ENCODE data around the gene U2SURP.
A peak's percentile ranks its signal among the peaks of the same experiment; 100 is the strongest.

The U2SURP gene

DNA sequence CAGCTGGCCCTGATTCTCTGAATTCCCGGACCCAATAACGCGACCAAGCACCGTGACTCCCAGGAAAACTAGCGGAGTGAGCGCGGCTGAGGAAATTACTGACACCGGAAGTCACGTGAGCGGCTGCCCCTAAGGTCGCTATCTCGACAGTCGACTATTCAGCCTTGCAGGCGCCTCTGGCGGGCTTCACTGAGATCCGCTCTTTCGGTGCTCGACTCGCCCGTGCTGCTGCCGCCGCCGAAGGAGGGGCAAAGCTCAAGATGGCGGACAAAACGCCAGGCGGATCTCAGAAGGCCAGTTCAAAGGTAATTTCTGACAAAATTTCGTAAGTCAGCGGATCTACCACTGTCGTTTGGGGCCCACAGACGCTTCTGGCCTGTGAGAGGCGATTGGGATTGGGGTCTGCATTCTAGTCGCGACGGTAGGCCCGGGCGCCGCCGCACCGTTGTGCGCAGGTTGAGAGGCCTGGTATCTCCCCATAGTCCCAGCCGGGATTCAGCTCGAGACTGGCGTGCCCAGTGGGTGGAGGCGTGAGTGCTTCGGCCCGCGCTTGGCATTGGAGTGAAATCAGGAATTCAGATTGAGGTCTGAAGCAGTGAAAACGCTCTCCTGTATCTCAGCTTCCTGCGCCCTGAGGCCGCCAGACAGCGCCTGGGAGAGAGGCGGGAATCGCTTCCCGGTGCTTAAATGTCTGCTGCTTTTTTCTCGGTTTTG lies at the start of gene U2SURP:
Gene U2SURP, plus strand, starts transcription at position 202 of the 714 bp plus-strand sequence. Its CDS starts 59 bp downstream, at position 261.
- DNase-seq (ENCODE audit: low spot score): peak; percentile 98

GRCh38 chr3:142951794-142952193 lies 49.6 kb upstream of the U2SURP start:
- no peak for DNase-seq (ENCODE audit: low spot score)

DNA sequence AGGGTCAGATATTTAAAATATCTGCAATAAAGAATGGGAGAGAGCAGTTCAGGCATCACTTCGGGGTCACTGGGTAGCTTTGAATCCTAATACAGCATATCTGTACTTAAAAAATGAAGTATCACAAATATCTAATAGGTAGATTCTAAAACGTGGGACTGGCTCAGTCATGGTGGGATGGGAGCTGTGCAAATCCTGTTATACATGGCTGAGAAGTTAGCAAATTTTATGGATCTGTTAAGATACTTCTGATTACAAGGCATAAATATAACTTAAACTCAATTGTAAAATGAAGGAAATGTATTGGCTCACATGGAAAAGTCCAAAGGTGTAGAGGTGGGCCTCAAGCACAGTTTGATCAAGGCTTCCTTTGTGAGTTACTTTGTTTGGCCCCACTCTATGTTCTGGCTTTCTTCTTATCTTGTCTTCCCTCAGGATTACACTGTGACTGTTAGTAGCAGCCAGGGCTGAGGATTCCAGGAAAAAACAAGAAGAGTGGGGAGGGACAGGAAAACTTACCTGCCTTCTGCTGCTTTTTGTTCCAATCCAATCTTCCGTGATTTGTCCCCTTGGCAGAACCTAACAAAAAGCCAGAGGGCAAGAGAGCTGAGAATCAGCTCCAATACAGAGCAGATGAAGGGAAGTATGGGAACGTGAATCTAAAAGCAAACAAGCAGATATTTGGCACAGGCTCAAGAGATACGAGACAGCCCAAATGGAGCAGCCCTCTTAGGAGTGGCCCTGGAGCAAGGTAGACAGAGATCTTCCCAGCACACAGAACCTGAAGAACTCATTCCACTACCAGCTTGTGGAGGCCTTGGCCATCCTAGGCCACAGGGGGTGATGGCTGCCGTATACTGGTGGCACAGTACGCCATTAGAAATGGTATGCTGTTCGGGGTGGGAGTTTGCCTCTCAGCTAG lies 48.8 kb upstream of the U2SURP start:
- no peak for DNase-seq (ENCODE audit: low spot score)

- DNase-seq (ENCODE audit: low spot score): no peak
Measured at GRCh38 chr3:142953443-142953842, 47.9 kb upstream of the U2SURP start.

GRCh38 chr3:142958707-142959106 lies 42.7 kb upstream of the U2SURP start:
- no peak for DNase-seq (ENCODE audit: low spot score)

DNA sequence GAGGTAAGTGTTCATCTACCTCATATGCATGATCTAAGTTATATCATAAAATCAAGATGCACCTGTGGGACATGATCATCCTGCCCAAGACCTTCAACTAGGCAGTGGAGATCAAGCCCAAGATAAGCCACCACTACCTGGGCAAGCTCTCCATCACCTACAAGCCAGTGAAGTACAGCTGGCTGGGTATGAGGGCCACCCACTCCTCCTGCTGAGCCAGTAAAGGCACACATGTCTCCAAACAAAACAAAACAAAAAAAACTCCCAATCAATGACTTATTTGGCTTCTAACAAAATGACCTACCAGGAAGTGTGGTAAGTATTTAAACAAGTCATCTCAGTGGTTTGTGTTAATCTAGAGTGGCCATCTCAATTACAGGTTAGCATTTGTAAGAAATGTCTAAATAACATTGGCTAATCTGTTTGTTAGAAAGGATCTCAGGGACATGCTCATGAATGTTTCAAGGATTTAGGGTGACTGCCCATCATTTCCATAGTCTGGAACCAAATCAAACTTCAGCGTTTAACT lies 41.0 kb upstream of the U2SURP start:
- no peak for DNase-seq (ENCODE audit: low spot score)

DNA sequence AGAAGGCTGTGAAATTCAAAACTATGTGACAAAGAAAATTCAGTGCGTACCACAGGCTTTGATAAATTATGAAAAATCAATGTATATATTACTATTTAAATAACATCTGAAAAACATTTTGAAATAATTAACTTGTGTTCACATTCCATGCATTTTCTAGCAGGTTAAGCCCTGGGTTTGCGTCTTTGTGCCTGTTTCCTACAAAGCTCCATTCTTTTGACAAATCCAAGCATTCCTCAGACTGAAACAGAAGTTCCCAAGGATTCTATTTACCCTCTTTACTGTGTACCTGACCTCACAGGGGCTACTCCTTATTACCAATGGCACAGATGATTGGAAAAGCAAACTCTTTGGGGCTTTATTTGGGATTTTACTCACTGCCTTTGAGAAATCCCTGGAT lies 39.8 kb upstream of the U2SURP start:
- DNase-seq (ENCODE audit: low spot score): no peak

- DNase-seq (ENCODE audit: low spot score): no peak
Measured at GRCh38 chr3:142962175-142962519, 39.2 kb upstream of the U2SURP start.

- no peak for DNase-seq (ENCODE audit: low spot score)
Measured at GRCh38 chr3:142962520-142963233, 38.7 kb upstream of the U2SURP start.

DNA sequence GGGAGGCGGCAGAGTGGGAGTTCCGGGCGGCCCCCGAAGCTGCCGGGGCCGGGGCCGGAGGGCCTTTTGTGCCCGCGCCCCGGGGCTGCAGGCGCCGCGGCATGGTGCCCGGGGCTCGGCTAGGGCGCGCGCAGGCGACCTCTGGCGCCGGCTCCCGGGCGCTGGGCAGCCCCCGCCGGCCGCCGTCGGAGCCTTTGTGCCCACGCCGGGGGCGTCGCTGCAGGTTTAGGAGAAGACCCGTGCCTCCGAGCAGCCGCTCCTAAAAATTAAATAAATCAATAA lies 38.2 kb upstream of the U2SURP start:
- DNase-seq (ENCODE audit: low spot score): no peak

- no peak for DNase-seq (ENCODE audit: low spot score)
Measured at GRCh38 chr3:142963516-142964448, 37.6 kb upstream of the U2SURP start, which contains the start of gene PAQR9. PAQR9 (minus strand) TSS chr3:142963674; CDS start chr3:142963336, 338 bp downstream.

DNA sequence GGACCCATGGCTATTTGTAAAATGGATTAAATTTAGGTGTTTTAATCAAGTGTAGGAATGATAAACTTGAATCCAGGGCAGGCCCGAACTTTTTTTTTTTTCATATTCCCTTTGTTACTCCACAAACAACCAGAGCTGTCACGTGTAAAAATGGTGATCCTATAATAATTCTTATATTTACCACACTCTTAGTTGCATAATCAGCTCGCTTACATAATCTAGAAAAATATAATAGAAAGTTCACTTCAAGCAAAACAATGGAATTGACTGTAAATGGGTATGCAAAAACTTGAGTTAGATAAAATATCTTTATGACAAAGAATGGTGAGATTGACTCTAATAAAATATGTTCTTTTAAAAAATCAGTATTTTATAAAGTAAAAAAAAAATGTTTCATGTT lies 35.8 kb upstream of the U2SURP start:
- no peak for DNase-seq (ENCODE audit: low spot score)

DNA sequence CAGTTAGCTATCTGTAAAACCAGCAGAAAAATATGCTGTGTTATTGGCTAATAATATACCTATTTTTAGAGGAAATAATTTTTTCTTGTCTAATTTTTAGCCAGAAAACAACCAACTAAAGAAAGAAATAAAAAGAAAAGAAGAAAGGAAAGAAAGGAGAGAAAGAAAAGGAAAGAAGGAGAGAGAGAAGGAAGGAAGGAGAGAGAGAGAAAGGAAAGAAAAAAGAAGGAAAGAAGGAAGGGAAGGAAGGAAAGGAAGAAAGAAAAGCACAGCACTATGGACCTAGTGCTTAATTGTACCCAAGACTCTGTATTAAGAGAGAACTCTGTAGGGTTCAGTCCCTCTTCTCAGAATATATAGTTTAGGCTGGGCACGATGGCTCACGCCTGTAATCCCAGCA lies 34.6 kb upstream of the U2SURP start:
- DNase-seq (ENCODE audit: low spot score): no peak

DNA sequence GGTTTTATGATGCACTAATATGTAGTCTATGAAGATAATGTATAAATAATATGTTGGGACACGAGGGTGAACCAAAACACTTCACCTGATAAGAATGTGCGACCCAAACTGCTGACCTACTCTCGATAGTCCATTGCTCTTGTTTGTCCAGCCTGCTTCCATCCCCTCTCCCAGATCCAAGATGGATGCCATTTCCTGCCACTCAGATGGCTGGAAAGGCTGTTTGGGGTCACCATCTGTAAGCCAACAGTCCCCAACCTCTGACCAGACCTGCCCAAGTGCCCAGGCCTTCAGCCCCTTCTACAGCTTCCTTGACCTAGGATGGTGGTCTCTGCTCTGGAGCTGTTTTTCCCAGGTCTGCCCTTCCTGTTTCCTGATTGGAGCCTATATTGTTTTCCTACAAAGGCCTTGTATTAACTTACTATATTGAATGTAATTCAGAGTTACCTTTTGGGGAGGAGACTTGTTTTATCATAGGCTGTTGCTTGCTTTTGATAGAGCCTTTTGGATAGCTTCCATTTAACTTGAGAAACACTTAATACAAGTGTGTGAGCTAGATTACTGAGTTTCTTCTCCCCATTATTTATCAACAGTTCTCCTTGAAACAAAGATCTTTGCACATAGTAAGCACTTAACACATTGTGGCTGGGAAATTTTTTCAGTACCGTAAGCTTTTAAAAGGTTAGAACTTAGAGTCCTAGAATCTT lies 32.9 kb upstream of the U2SURP start:
- DNase-seq (ENCODE audit: low spot score): no peak

- no peak for DNase-seq (ENCODE audit: low spot score)
Measured at GRCh38 chr3:142971431-142971830, 29.9 kb upstream of the U2SURP start.

DNA sequence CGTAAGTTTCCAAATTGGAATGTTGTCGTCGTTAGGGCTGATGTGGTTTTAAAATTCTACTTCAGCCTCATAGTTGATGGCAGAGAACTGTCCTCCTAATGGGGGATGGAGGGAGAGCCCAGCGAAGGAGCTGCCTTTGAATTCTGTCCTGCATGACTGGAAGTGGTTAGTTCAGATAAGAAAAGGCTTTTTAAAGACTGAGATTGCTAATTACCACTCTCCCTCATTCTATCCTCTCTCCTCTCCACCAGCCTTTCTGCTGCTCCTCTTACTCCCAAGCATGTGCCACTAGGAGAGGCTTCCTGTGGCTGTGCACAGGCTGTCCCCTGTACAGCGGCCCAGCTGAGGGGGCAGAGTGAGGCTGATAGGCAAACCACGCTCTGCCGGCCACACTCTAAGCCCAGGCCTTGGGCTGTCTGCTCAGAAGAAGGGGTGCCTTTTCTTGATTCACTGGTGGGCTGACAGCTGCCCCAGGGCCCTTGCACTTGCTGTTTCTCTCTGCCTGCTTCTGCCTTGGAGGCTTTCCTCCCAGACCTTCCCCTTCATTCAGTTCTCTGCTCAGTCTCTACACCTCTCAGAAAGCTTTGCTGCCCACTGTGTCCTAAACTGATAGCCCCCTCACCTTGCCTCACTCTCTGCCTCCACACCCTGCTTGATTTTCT lies 29.1 kb upstream of the U2SURP start:
- no peak for DNase-seq (ENCODE audit: low spot score)

DNA sequence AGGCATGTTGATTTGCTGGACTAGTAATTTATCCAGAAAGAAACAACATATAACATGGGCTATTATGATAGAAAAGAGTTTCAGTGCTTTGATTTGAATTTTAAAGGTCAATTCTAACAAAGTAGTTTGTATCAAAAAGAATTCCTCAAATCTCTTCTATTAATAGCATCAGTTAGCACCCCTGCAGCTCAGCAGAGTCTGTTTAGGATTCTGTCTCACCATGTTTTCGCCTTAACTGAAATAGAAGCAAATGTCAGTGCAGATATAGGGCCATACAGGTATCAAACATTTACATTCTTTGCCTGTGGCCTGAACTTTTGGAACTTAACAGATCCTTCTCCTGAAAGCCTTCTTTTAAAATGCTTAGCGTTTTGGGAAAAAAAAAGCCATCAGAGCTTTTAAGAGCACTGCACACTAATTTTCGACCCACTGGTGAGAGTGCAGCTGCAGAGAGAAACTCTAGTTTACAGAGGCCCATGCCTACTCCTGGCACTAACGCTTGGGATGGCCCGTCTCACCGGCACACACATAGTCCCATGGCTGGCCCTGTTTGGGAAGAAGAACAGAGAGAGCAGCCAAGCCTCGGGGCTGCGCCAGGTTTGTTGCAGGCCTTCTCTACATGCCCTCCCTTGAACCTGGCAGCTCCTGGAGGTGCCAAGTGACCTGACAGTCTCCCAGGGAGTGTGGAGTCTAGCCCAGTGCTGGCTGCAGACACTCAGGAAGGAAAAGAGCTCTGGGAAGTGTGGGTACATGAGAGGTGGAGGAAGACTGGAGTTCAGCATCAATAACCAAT lies 28.0 kb upstream of the U2SURP start:
- DNase-seq (ENCODE audit: low spot score): peak; percentile 65

GRCh38 chr3:142975316-142975995 lies 25.9 kb upstream of the U2SURP start:
- DNase-seq (ENCODE audit: low spot score): no peak
